ENCODE measurements around the gene REEP1.

Gene REEP1

DNA sequence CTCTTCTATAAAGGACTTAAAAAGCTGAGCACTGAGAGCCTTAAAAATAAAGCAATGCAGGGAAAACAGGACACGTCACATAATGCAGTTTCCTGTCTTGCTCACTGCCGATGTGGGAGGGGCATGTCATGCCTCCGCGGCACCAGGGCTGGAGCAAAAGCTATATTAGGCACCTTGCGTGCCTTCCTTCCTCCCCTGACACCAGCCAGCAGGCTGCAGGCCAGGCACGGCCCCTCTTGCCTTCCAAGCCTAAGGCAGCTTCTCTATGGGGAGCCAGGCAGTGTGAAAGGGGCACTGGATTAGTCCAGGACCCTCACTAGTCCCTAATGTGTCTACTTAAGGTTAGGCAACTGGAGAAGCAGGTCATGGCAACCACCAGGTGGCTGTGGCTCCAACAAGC, 111.8 kb downstream of the REEP1 start:
- DNase-seq (ENCODE audit: low read depth), result no peak
- TF ChIP-seq, protein P1, sequence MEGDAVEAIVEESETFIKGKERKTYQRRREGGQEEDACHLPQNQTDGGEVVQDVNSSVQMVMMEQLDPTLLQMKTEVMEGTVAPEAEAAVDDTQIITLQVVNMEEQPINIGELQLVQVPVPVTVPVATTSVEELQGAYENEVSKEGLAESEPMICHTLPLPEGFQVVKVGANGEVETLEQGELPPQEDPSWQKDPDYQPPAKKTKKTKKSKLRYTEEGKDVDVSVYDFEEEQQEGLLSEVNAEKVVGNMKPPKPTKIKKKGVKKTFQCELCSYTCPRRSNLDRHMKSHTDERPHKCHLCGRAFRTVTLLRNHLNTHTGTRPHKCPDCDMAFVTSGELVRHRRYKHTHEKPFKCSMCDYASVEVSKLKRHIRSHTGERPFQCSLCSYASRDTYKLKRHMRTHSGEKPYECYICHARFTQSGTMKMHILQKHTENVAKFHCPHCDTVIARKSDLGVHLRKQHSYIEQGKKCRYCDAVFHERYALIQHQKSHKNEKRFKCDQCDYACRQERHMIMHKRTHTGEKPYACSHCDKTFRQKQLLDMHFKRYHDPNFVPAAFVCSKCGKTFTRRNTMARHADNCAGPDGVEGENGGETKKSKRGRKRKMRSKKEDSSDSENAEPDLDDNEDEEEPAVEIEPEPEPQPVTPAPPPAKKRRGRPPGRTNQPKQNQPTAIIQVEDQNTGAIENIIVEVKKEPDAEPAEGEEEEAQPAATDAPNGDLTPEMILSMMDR (IDR thresholded peaks at IDR 0.05; ENCODE audit: control insufficient read depth, extremely low read depth, insufficient read depth), result no peak
- H3K4me3 ChIP-seq (ENCODE audit: low read depth, low read length), result no peak overlapping the region

DNA sequence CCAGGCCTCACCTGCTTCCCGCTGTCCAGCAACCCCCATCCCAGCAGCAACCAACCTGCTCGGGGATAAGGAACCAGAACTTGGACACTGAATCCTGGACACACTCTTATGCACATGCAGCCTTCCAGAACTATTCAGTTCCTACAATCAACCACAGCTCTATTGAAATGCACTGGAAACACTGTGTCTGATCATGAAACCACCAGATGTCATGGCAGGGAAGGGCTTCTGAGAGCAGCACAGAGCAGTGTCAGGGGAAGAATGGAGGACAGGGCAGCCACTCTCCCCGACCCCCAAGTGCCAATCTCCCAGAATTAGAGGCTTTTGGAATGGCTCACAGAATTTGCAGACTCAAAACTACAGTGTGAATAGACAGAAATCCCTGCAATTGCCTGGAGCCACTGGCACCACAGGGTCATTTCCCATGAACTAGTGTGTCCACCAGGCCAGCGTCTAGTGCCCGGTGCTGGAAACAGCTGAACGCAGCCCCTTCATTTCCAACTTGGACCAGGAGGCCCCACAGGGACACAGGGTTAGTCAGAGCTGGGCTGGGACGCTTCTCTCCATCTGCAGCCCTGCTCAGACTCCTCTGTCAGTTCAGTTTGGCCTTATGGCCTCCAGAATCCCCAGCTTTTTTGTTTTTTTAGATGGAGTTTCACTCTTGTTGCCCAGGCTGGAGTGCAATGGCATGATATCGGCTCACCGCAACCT, 112.6 kb downstream of the REEP1 start:
- DNase-seq (ENCODE audit: low read depth), result no peak
- no peak overlapping the region for H3K4me3 ChIP-seq (ENCODE audit: low read depth, low read length)
- TF ChIP-seq, protein P1 (IDR thresholded peaks at IDR 0.05; ENCODE audit: control insufficient read depth, extremely low read depth, insufficient read depth), result no peak

DNA sequence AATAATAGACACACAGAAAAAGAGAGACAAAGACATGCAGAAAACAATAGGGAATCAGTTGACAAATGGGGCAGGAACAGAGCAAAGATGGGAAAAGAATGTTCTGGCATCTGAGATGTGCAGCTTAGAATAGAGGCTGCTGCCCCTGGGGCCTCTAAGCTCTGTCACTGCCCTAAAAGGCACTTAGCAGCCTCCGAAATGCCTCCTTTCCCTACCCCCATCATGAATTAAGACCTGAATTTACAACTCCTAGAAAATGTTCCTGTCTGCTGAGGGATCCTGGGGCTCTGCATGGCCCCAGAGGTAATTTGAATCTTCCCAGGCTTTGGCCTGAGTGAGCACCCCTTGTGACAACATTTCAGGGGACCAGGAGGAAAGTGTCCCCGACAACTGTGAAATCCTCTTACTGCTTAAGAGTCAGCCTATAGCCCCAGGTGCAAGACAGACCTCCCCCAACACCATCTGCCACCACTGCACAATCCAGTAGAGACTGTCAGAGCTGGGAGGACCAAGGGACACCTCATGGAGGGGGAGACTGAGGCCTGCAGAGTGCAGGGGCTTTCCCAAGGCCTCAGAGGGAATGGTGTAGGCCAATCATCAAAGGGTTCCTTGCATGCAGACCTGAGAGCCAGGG, 113.4 kb downstream of the REEP1 start:
- TF ChIP-seq, protein P1 (IDR thresholded peaks at IDR 0.05; ENCODE audit: control insufficient read depth, extremely low read depth, insufficient read depth), result no peak
- no peak for DNase-seq (ENCODE audit: low read depth)
- no peak overlapping the region for H3K4me3 ChIP-seq (ENCODE audit: low read depth, low read length)

DNA sequence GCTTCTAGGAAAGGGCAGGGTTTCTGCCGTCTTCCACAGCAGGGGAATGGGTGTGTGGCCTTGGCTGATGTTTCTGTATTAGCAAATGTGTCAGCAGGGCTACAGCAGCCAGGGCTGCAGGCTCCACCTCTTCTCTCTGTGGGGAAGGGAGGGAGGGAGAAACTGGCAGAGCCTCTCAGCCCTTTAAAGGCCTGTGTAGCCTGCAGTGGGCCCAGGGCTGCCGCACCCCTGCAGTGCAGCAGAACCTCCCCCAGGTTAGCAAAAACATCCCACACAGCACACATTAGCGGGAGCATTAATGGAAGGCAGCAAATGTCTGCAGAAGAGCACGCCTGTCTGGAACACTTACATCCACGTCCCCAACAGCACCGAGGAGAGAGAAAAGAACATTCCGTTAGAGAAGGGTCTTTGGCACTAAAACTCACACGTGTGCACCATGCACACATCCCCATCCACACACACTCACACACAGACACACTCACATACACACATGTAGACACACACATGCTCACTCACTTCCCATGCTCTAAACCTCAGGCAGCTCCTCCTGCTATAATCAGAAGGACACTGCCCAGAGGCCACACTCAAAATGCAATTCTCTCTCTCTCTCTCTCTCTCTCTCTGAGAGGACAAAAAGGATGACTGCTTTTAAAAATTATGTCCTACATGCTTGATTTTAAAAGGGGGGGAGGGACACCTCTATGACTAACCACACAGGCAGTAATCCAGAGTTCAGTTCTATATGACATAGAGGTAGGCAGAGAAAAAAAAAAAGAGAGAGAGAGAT, 114.1 kb downstream of the REEP1 start:
- H3K4me3 ChIP-seq (ENCODE audit: low read depth, low read length), result no peak overlapping the region
- no peak for DNase-seq (ENCODE audit: low read depth)
- TF ChIP-seq, protein P1 (IDR thresholded peaks at IDR 0.05; ENCODE audit: control insufficient read depth, extremely low read depth, insufficient read depth), result no peak

DNA sequence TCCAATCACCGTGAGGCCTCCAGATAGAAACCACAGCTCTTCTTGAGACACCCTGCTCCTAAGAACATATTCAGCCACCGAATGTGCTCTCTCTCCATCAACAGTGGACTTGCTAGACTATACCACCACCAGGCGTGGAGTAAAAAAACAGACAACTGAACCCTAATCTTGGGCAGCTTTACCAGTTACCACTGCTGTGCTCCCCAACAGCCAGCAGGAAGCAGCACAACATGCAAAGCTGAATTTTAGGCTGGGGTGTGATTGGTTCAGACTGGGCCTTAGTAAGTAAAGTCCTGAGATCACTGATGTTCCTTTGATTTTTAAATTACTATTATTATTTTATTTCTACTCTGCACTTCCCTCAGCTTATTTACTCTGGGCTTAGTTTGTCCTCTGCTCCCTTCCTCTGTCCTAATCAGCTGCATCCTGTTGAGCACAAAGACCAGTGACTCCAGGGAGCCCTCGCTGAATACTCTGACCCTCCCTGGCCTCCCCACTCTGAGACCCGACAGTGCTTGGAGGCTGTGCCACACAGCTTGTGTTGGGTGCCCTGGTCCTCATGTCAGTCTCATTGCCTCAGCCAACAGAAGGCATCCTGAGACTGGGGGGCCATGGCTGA, 116.3 kb downstream of the REEP1 start:
- TF ChIP-seq, protein P1 (IDR thresholded peaks at IDR 0.05; ENCODE audit: control insufficient read depth, extremely low read depth, insufficient read depth), result peak; percentile 79
- H3K4me3 ChIP-seq (ENCODE audit: low read depth, low read length), result no peak overlapping the region
- no peak for DNase-seq (ENCODE audit: low read depth)

DNA sequence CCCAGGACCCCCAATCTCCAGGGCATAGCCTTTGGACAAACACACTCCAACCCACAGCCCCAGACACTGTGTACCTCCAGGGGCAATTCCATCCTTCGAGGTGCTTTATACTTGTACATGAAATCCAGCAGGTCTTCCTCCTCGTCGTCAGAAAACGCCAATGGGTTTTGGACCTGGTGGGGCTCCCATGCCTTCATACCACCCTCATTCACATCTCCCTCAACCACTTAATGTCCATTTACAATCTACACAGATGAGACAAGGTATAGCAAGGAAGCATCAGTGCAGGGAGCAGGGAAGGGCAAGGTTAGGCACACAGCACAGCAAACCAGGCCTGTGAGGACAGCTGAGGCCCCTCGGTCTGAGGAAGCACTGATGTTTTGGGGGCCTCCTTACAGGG, 117.5 kb downstream of the REEP1 start:
- no peak overlapping the region for H3K4me3 ChIP-seq (ENCODE audit: low read depth, low read length)
- TF ChIP-seq, protein P1 (IDR thresholded peaks at IDR 0.05; ENCODE audit: control insufficient read depth, extremely low read depth, insufficient read depth), result no peak
- DNase-seq (ENCODE audit: low read depth), result no peak
